Measurements from ENCODE around the gene ZNF326.
A peak's percentile ranks its signal among the peaks of the same experiment; 100 is the strongest.

Gene ZNF326

GRCh38 chr1:89953929-89954328, 41.0 kb upstream of the ZNF326 start:
- Histone ChIP-seq H3K36me3 (ENCODE audit: insufficient read depth, low read length) (no peaks in the 10 kb centered on the region), H3K4me1 (ENCODE audit: insufficient read depth, low read length) (peaks cover 48% of the 10 kb centered on the region)

GRCh38 chr1:89954401-89954800, 40.5 kb upstream of the ZNF326 start:
- H3K4me3 ChIP-seq (ENCODE audit: low read length) = no peak overlapping the region
- H3K9ac ChIP-seq (ENCODE audit: low read depth, low read length) = no peak overlapping the region
- peaks cover 48% of the 10 kb centered on the region for H3K4me1 ChIP-seq (ENCODE audit: insufficient read depth, low read length)
- H3K27ac ChIP-seq (ENCODE audit: low read depth, low read length) = peak overlapping the region; percentile 30; the same call in 1 of the 2 replicates
- H3K36me3 ChIP-seq (ENCODE audit: insufficient read depth, low read length) = no peaks in the 10 kb centered on the region
- H3K9me3 ChIP-seq (ENCODE audit: insufficient read depth, low read depth, low read length) = peaks cover 6% of the 10 kb centered on the region; the same call in 1 of the 2 replicates
- 97% methylated on average over 1 of the region's 1 CpG for WGBS
- H3K27me3 ChIP-seq (ENCODE audit: insufficient read depth, low read length) = no peaks in the 10 kb centered on the region

More at GRCh38 chr1:89953929-89954328, 41.0 kb upstream of the ZNF326 start:
- Histone ChIP-seq H3K9ac (ENCODE audit: low read depth, low read length) (no peak overlapping the region), H3K9me3 (ENCODE audit: insufficient read depth, low read depth, low read length) (peaks cover 2% of the 10 kb centered on the region; the same call in 1 of the 2 replicates), H3K27ac (ENCODE audit: low read depth, low read length) (no peak overlapping the region; the same call in 1 of the 2 replicates), H3K27me3 (ENCODE audit: insufficient read depth, low read length) (no peaks in the 10 kb centered on the region), H3K4me3 (ENCODE audit: low read length) (no peak overlapping the region)
- 97% methylated on average over 1 of the region's 1 CpG for WGBS

GRCh38 chr1:89955311-89956205, 39.4 kb upstream of the ZNF326 start:
- Histone ChIP-seq H3K27me3 (ENCODE audit: insufficient read depth, low read length) (no peaks in the 10 kb centered on the region), H3K4me1 (ENCODE audit: insufficient read depth, low read length) (peaks cover 39% of the 10 kb centered on the region), H3K36me3 (ENCODE audit: insufficient read depth, low read length) (no peaks in the 10 kb centered on the region), H3K27ac (ENCODE audit: low read depth, low read length) (peak overlapping the region; percentile 3), H3K9ac (ENCODE audit: low read depth, low read length) (no peak overlapping the region), H3K4me3 (ENCODE audit: low read length) (no peak overlapping the region), H3K9me3 (ENCODE audit: insufficient read depth, low read depth, low read length) (peaks cover 11% of the 10 kb centered on the region; the same call in 1 of the 2 replicates)
- WGBS = 77% methylated on average over 7 of the region's 7 CpGs

GRCh38 chr1:89957107-89957506, 37.8 kb upstream of the ZNF326 start:
- Histone ChIP-seq H3K4me3 (ENCODE audit: low read length) (no peak overlapping the region), H3K4me1 (ENCODE audit: insufficient read depth, low read length) (peaks cover 31% of the 10 kb centered on the region), H3K27ac (ENCODE audit: low read depth, low read length) (no peak overlapping the region), H3K27me3 (ENCODE audit: insufficient read depth, low read length) (no peaks in the 10 kb centered on the region), H3K36me3 (ENCODE audit: insufficient read depth, low read length) (no peaks in the 10 kb centered on the region), H3K9me3 (ENCODE audit: insufficient read depth, low read depth, low read length) (peaks cover 11% of the 10 kb centered on the region; the same call in 1 of the 2 replicates), H3K9ac (ENCODE audit: low read depth, low read length) (no peak overlapping the region)
- 80% methylated on average over 1 of the region's 1 CpG for WGBS

- H3K36me3 ChIP-seq (ENCODE audit: insufficient read depth, low read length) = no peaks in the 10 kb centered on the region
- H3K9me3 ChIP-seq (ENCODE audit: insufficient read depth, low read depth, low read length) = peaks cover 11% of the 10 kb centered on the region; the same call in 1 of the 2 replicates
- no peak overlapping the region for H3K9ac ChIP-seq (ENCODE audit: low read depth, low read length)
- H3K4me3 ChIP-seq (ENCODE audit: low read length) = no peak overlapping the region
- H3K4me1 ChIP-seq (ENCODE audit: insufficient read depth, low read length) = peaks cover 20% of the 10 kb centered on the region
- 97% methylated on average over 7 of the region's 7 CpGs for WGBS
- no peaks in the 10 kb centered on the region for H3K27me3 ChIP-seq (ENCODE audit: insufficient read depth, low read length)
- no peak overlapping the region for H3K27ac ChIP-seq (ENCODE audit: low read depth, low read length)
These were observed 35.9 kb upstream of the ZNF326 start for GRCh38 chr1:89958851-89959654.

- H3K36me3 ChIP-seq (ENCODE audit: insufficient read depth, low read length) = no peaks in the 10 kb centered on the region
- H3K27me3 ChIP-seq (ENCODE audit: insufficient read depth, low read length) = no peaks in the 10 kb centered on the region
- H3K9ac ChIP-seq (ENCODE audit: low read depth, low read length) = no peak overlapping the region
- no peak overlapping the region for H3K4me3 ChIP-seq (ENCODE audit: low read length)
- no peak overlapping the region for H3K27ac ChIP-seq (ENCODE audit: low read depth, low read length)
- 100% methylated on average over 2 of the region's 2 CpGs for WGBS
- peaks cover 11% of the 10 kb centered on the region; the same call in 1 of the 2 replicates for H3K9me3 ChIP-seq (ENCODE audit: insufficient read depth, low read depth, low read length)
- peaks cover 15% of the 10 kb centered on the region for H3K4me1 ChIP-seq (ENCODE audit: insufficient read depth, low read length)
These were observed 35.2 kb upstream of the ZNF326 start for GRCh38 chr1:89959719-89960118.

GRCh38 chr1:89962024-89962741, 32.7 kb upstream of the ZNF326 start:
- Histone ChIP-seq H3K4me3 (ENCODE audit: low read length) (no peak overlapping the region), H3K27me3 (ENCODE audit: insufficient read depth, low read length) (no peaks in the 10 kb centered on the region), H3K4me1 (ENCODE audit: insufficient read depth, low read length) (no peaks in the 10 kb centered on the region), H3K9ac (ENCODE audit: low read depth, low read length) (no peak overlapping the region), H3K9me3 (ENCODE audit: insufficient read depth, low read depth, low read length) (peaks cover 11% of the 10 kb centered on the region; the same call in 1 of the 2 replicates), H3K36me3 (ENCODE audit: insufficient read depth, low read length) (no peaks in the 10 kb centered on the region), H3K27ac (ENCODE audit: low read depth, low read length) (no peak overlapping the region)
- 93% methylated on average over 6 of the region's 6 CpGs for WGBS

GRCh38 chr1:89962742-89963075, 32.2 kb upstream of the ZNF326 start:
- no peak overlapping the region for H3K27ac ChIP-seq (ENCODE audit: low read depth, low read length)
- no peaks in the 10 kb centered on the region for H3K36me3 ChIP-seq (ENCODE audit: insufficient read depth, low read length)
- peaks cover 11% of the 10 kb centered on the region; the same call in 1 of the 2 replicates for H3K9me3 ChIP-seq (ENCODE audit: insufficient read depth, low read depth, low read length)
- no peaks in the 10 kb centered on the region for H3K4me1 ChIP-seq (ENCODE audit: insufficient read depth, low read length)
- WGBS = 100% methylated on average over 1 of the region's 1 CpG
- H3K4me3 ChIP-seq (ENCODE audit: low read length) = no peak overlapping the region
- no peak overlapping the region for H3K9ac ChIP-seq (ENCODE audit: low read depth, low read length)
- H3K27me3 ChIP-seq (ENCODE audit: insufficient read depth, low read length) = no peaks in the 10 kb centered on the region

- Histone ChIP-seq H3K36me3 (ENCODE audit: insufficient read depth, low read length) (no peaks in the 10 kb centered on the region), H3K4me1 (ENCODE audit: insufficient read depth, low read length) (no peaks in the 10 kb centered on the region), H3K4me3 (ENCODE audit: low read length) (no peak overlapping the region), H3K27ac (ENCODE audit: low read depth, low read length) (no peak overlapping the region), H3K9ac (ENCODE audit: low read depth, low read length) (no peak overlapping the region), H3K27me3 (ENCODE audit: insufficient read depth, low read length) (no peaks in the 10 kb centered on the region), H3K9me3 (ENCODE audit: insufficient read depth, low read depth, low read length) (no peaks in the 10 kb centered on the region)
- 98% methylated on average over 4 of the region's 4 CpGs for WGBS
These were observed 29.6 kb upstream of the ZNF326 start for GRCh38 chr1:89965193-89965768.

- no peaks in the 10 kb centered on the region for H3K27me3 ChIP-seq (ENCODE audit: insufficient read depth, low read length)
- WGBS = 91% methylated on average over 5 of the region's 5 CpGs
- no peaks in the 10 kb centered on the region for H3K9me3 ChIP-seq (ENCODE audit: insufficient read depth, low read depth, low read length)
- no peaks in the 10 kb centered on the region for H3K36me3 ChIP-seq (ENCODE audit: insufficient read depth, low read length)
- H3K4me3 ChIP-seq (ENCODE audit: low read length) = no peak overlapping the region
- H3K9ac ChIP-seq (ENCODE audit: low read depth, low read length) = no peak overlapping the region
- no peaks in the 10 kb centered on the region for H3K4me1 ChIP-seq (ENCODE audit: insufficient read depth, low read length)
- H3K27ac ChIP-seq (ENCODE audit: low read depth, low read length) = no peak overlapping the region
These were observed 28.3 kb upstream of the ZNF326 start for GRCh38 chr1:89966656-89967055.
